Thymus (tissue), 11 donors: Measurements from ENCODE around the gene CYB561. TPM values are rescaled to one million over a fixed set of nuclear protein-coding genes. Genes with fewer than 3 reads are reported as not detected.

Experiments used
- DNase-seq, 9 donors: peaks; one replicate each; pipeline ENCODE4 v3.0.0-alpha.2; 2013; ENCODE audit warnings: low spot score in 9 of 9, low read depth in 6 of 9, missing footprints in 1 of 9
- H3K27ac ChIP-seq, 2 donors: one replicate each; pipeline ENCODE4 v1.5.1; 2013; ENCODE audit warnings: control low read depth in 1 of 2, low read depth in 1 of 2, low read length in 1 of 2, mild to moderate bottlenecking in 1 of 2, moderate library complexity in 1 of 2
- H3K27me3 ChIP-seq, 2 donors: one replicate each; pipeline ENCODE4 v1.5.1; 2013; ENCODE audit warnings: low read length in 1 of 2; ENCODE audit not compliant: control insufficient read depth in 2 of 2, insufficient read depth in 1 of 2
- H3K36me3 ChIP-seq, 2 donors: one replicate each; pipeline ENCODE4 v1.5.1; 2013; ENCODE audit warnings: low read length in 1 of 2, mild to moderate bottlenecking in 1 of 2, moderate library complexity in 1 of 2; ENCODE audit not compliant: control insufficient read depth in 2 of 2, insufficient read depth in 2 of 2
- H3K4me1 ChIP-seq, 2 donors: one replicate each; pipeline ENCODE4 v1.5.1; 2013; ENCODE audit warnings: low read length in 2 of 2; ENCODE audit not compliant: control insufficient read depth in 2 of 2, insufficient read depth in 2 of 2
- H3K4me3 ChIP-seq, 2 donors: one replicate each; pipeline ENCODE4 v1.5.1; 2013; ENCODE audit warnings: low read length in 2 of 2, control low read depth in 1 of 2, mild to moderate bottlenecking in 1 of 2
- H3K9me3 ChIP-seq, 2 donors: one replicate each; pipeline ENCODE4 v1.5.1; 2013; ENCODE audit warnings: low read length in 1 of 2, mild to moderate bottlenecking in 1 of 2; ENCODE audit not compliant: control insufficient read depth in 2 of 2, insufficient read depth in 1 of 2
- WGBS: extraction: QIAGEN DNeasy Blood & Tissue Kit; methylation state at CpG from one replicate; pipeline ENCODE4 v1.1.7; 2013; 5-methylcytosine and 5-hydroxymethylcytosine counted together
- polyA plus RNA-seq: library from polyadenylated mRNA; stranded (reverse); fragments of 200-250 nt; gene quantifications from one replicate; pipeline ENCODE4 v1.2.3, GENCODE V29; 2013
- total RNA-seq: library from RNA; stranded (reverse); fragments of 120-200 nt; gene quantifications from one replicate; pipeline ENCODE4 v1.2.4, GENCODE V29; 2013
- donor health status: healthy.

Gene CYB561
- total and polyA plus RNA-seq, 2 donors, result 2.6 to 7.8 TPM

GRCh38 chr17:63423963-63424362, 22.1 kb downstream of the CYB561 start:
- H3K27ac ChIP-seq, result no peak overlapping the region
- no peaks in the 10 kb centered on the region for H3K27me3 ChIP-seq
- H3K4me1 ChIP-seq, result peaks cover 15 to 40% of the 10 kb centered on the region in 2 donors
- H3K36me3 ChIP-seq, result no peaks in the 10 kb centered on the region
- no peak for DNase-seq
- no peak overlapping the region for H3K4me3 ChIP-seq
- H3K9me3 ChIP-seq, result no peaks in the 10 kb centered on the region
- WGBS, result 96% methylated on average over 7 of the region's 7 CpGs

- peaks cover 13 to 41% of the 10 kb centered on the region in 2 donors for H3K4me1 ChIP-seq
- 90% methylated on average over 11 of the region's 11 CpGs for whole genome bisulfite sequencing
- DNase-seq, result no peak
- H3K9me3 ChIP-seq, result no peaks in the 10 kb centered on the region
- no peak overlapping the region for H3K27ac ChIP-seq
- H3K36me3 ChIP-seq, result no peaks in the 10 kb centered on the region
- H3K4me3 ChIP-seq, result no peak overlapping the region
- H3K27me3 ChIP-seq, result no peaks in the 10 kb centered on the region
Measured at GRCh38 chr17:63423251-63423950, 22.7 kb downstream of the CYB561 start.

GRCh38 chr17:63421681-63422645, 24.1 kb downstream of the CYB561 start:
- WGBS, result 98% methylated on average over 25 of the region's 25 CpGs
- Histone ChIP-seq H3K9me3 (no peaks in the 10 kb centered on the region), H3K27me3 (no peaks in the 10 kb centered on the region), H3K4me1 (peaks cover 9 to 31% of the 10 kb centered on the region in 2 donors), H3K36me3 (no peaks in the 10 kb centered on the region), H3K4me3 (no peak overlapping the region), H3K27ac (no peak overlapping the region)
- DNase-seq, result no peak

GRCh38 chr17:63420868-63421680, 25.0 kb downstream of the CYB561 start:
- no peak for DNase-seq
- Histone ChIP-seq H3K36me3 (no peaks in the 10 kb centered on the region), H3K4me3 (no peak overlapping the region), H3K4me1 (peaks cover 9 to 22% of the 10 kb centered on the region in 2 donors), H3K27me3 (no peaks in the 10 kb centered on the region), H3K27ac (no peak overlapping the region), H3K9me3 (no peaks in the 10 kb centered on the region)
- 98% methylated on average over 25 of the region's 25 CpGs for WGBS

GRCh38 chr17:63419949-63420867, 25.9 kb downstream of the CYB561 start:
- peak in 5 of 9 donors; percentile 42 to 76 (median 55) for DNase-seq
- Histone ChIP-seq H3K27me3 (no peaks in the 10 kb centered on the region), H3K36me3 (no peaks in the 10 kb centered on the region), H3K9me3 (no peaks in the 10 kb centered on the region), H3K27ac (peak overlapping the region; percentile 48 to 71), H3K4me1 (peaks cover 9 to 19% of the 10 kb centered on the region in 2 donors), H3K4me3 (peak overlapping the region in 1 of 2 donors; percentile 2)
- 22% methylated on average over 23 of the region's 23 CpGs for WGBS

- no peaks in the 10 kb centered on the region for H3K27me3 ChIP-seq
- no peaks in the 10 kb centered on the region for H3K9me3 ChIP-seq
- no peak overlapping the region for H3K4me3 ChIP-seq
- 95% methylated on average over 2 of the region's 2 CpGs for WGBS
- H3K36me3 ChIP-seq, result peaks cover 0 to 2% of the 10 kb centered on the region in 2 donors
- peaks cover 9 to 19% of the 10 kb centered on the region in 2 donors for H3K4me1 ChIP-seq
- no peak overlapping the region for H3K27ac ChIP-seq
- no peak for DNase-seq
Measured at GRCh38 chr17:63419398-63419797, 26.7 kb downstream of the CYB561 start.

GRCh38 chr17:63418540-63418939, 27.6 kb downstream of the CYB561 start:
- Histone ChIP-seq H3K4me3 (no peak overlapping the region), H3K27me3 (no peaks in the 10 kb centered on the region), H3K36me3 (peaks cover 0 to 8% of the 10 kb centered on the region in 2 donors), H3K4me1 (peaks cover 9 to 19% of the 10 kb centered on the region in 2 donors), H3K9me3 (no peaks in the 10 kb centered on the region), H3K27ac (no peak overlapping the region)
- no peak for DNase-seq
- 95% methylated on average over 8 of the region's 8 CpGs for WGBS

GRCh38 chr17:63414222-63414621, 31.9 kb downstream of the CYB561 start:
- no peak for DNase-seq
- H3K4me3 ChIP-seq, result no peak overlapping the region
- peaks cover 3 to 8% of the 10 kb centered on the region in 2 donors for H3K36me3 ChIP-seq
- WGBS, result 98% methylated on average over 4 of the region's 4 CpGs
- peaks cover 0 to 5% of the 10 kb centered on the region in 2 donors for H3K4me1 ChIP-seq
- no peaks in the 10 kb centered on the region for H3K9me3 ChIP-seq
- no peak overlapping the region for H3K27ac ChIP-seq
- no peaks in the 10 kb centered on the region for H3K27me3 ChIP-seq
